GM12891 (cell line): ENCODE measurements around the gene MAPK8IP1.

Experiments used
- PAX5 ChIP-seq: IDR thresholded peaks from 2 replicates; pipeline ENCODE4 v1.6.1; 2011; ENCODE audit warnings: low read length, moderate library complexity, mild to moderate bottlenecking; ENCODE audit not compliant: insufficient read depth, severe bottlenecking
- POLR2A ChIP-seq: IDR thresholded peaks from 2 replicates; pipeline ENCODE4 v1.6.1; 2011; ENCODE audit warnings: low read depth, low read length, control low read depth
- POLR2AphosphoS5 ChIP-seq: IDR thresholded peaks from 2 replicates; pipeline ENCODE4 v1.6.1; 2011; ENCODE audit warnings: low read depth, low read length, control low read depth
- SPI1 ChIP-seq: IDR thresholded peaks from 2 replicates; pipeline ENCODE4 v1.6.1; 2011; ENCODE audit warnings: low read depth, low read length, control low read depth
- TAF1 ChIP-seq: IDR thresholded peaks from 2 replicates; pipeline ENCODE4 v1.6.1; 2011; ENCODE audit warnings: low read depth, low read length, control low read depth

DNA sequence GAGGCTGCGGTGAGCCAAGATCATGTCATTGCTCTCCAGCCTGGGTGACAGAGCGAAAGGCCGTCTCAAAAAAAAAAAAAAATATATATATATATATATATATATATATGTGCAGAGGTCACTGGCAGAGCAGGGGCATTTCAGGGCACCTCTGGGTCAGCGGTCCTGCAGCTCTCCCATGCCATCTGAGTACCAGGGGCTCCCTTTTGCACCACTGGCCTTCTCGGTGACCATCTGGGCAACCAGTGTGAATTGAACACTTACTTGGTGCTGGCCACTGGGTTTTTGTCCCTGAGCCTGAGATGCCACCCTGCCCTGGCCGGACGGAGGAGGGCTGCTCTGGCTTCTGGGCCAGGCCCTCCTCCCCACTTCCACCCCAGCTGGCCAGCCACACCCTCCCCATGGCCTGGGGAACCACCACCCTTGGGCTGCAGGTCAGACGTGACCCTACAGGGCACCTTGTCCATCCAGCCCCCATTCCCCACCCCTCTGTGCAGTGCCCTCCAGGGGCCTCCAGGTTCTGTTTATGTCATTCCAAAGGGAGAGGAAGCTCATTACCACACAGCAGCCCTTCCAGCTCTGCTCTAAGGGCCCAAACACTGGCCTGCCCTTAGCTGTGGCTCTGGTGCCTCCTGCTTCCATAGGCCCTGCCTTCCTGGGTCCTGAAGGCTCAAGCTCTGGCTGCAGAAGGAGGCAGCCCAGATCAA, 10.3 kb downstream of the MAPK8IP1 start:
- no peak for TF ChIP-seq POLR2AphosphoS5
- TF ChIP-seq SPI1 = no peak
- no peak for TF ChIP-seq POLR2A
- TF ChIP-seq TAF1 = no peak
- TF ChIP-seq PAX5 = no peak
